ENCODE measurements around the gene EARS2. TPM values are rescaled to one million over a fixed set of nuclear protein-coding genes. Genes with fewer than 3 reads are reported as not detected.

Gene EARS2
- total and polyA plus RNA-seq, 9 of the 15 experiments (the other 6 are each of a cell fraction or from before 2014, with no cell fraction given) = 17.6 to 58.6 (median 36.3) TPM

DNA sequence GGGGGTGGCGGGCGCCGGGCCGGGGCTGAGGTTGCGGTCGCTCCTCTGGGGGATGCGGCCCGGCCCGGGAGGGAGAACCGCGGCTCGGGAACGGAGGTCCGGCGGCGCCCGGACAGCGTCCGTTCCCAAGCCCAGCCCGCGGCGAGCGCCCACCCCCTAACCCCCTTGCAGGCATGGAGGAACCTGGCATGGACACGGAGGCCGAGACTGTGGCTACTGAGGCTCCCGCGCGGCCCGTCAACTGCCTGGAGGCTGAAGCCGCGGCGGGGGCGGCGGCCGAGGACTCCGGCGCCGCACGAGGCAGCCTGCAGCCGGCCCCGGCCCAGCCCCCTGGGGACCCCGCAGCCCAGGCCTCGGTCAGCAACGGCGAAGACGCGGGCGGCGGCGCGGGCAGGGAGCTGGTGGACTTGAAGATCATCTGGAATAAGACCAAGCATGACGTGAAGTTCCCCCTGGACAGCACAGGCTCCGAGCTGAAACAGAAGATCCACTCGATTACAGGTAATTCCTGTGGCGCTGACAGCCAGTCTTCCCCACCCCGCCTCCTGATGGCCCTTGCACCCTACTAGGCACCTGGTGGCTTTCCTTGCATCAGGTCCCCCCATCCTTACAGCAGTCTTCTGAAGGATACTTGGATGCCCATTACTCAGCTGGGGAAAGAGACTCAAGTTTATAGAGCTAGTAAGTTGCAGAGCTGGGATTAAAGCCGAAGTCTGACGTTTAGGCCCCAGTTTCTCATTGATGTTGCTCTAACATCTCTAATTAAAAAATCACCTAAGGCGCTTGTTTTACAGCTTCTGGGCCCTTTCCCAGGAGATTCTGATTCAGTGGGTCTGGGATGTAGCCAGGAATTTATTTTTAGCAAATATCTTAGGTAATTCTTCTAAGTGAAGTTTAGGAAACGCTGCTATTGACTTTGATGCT, 891 bp upstream of the EARS2 start:
- no peaks in the 10 kb centered on the region for H3K9me3 ChIP-seq (replicated peaks; ENCODE audit: control insufficient read depth, insufficient read depth, low read depth, low read length)
- H3K27me3 ChIP-seq (ENCODE audit: control insufficient read depth in 2 of 2, insufficient read depth in 2 of 2, low read length in 2 of 2) = no peaks in the 10 kb centered on the region
- DNase-seq (ENCODE audit: extremely low read depth in 1 of 4, low spot score in 3 of 4) = peak in 2 of 4 experiments; percentile 15 to 40
- H2AFZ ChIP-seq (ENCODE audit: low read depth, low read length) = peak overlapping the region; percentile 71
- H3K9me1 ChIP-seq (ENCODE audit: control insufficient read depth, insufficient read depth, low read length) = no peaks in the 10 kb centered on the region
- H3K4me3 ChIP-seq = peak overlapping the region; percentile 97
- H4K20me1 ChIP-seq (replicated peaks; ENCODE audit: control insufficient read depth, insufficient read depth, low read length) = no peaks in the 10 kb centered on the region
- H3K27ac ChIP-seq (ENCODE audit: extremely low read depth, low read depth, low read length) = peak overlapping the region; percentile 92
- H3K9ac ChIP-seq (ENCODE audit: insufficient read depth in 1 of 2, low read depth in 2 of 2, low read length in 2 of 2) = peak overlapping the region; percentile 91 to 96
- H3K4me1 ChIP-seq (replicated peaks in 1 of 2; ENCODE audit: control insufficient read depth in 2 of 2, insufficient read depth in 2 of 2, low read length in 2 of 2) = peaks cover 8 to 12% of the 10 kb centered on the region in 2 experiments; a peak in 3 of 5 replicates
- BruUV-seq (replicated peaks) = no TSS peak
- H3K36me3 ChIP-seq (ENCODE audit: control insufficient read depth, insufficient read depth, low read length) = peaks cover 58% of the 10 kb centered on the region
- ATAC-seq = peak; percentile 21
- peaks cover 64% of the 10 kb centered on the region for H3K79me2 ChIP-seq (ENCODE audit: control insufficient read depth, insufficient read depth, low read length)
- WGBS (ENCODE audit: insufficient coverage, low coverage, missing lambda C conversion rate) = under 1% methylated on average over 37 of the region's 60 CpGs
- ChIA-PET CTCF (ENCODE audit: low intra/inter-chr PET ratio) (interaction anchor here (1.6 to 1.7 kb wide), 2 partner anchors 38 to 376 kb away, joined by 4 read pairs; partner anchors contain the start of genes NDUFAB1 and SCNN1G), POLR2A (interaction anchor here (0.6 to 2.2 kb wide), 20 partner anchors 10 to 947 kb away, joined by 3 to 19 read pairs (median 3); partner anchors contain the start of genes COG7 and NDUFAB1)
- peak overlapping the region; percentile 99 for H3K4me2 ChIP-seq (ENCODE audit: insufficient read depth, low read length)
- no peak for FAIRE-seq
- intact Hi-C loops (cut with micrococcal nuclease) = loop anchor here (1.0 to 10.0 kb wide), 4 partner anchors 39 to 167 kb away; no protein-coding TSS in a partner anchor
- in situ Hi-C loops (cut with MboI) = no loop called here
- TF ChIP-seq ZNF197 (CRISPR knock-in tag; IDR thresholded peaks at IDR 0.05; ENCODE audit: low read depth) (no peak), NR4A1 (CRISPR knock-in tag; IDR thresholded peaks at IDR 0.05) (peak; percentile 54; the same call in 1 of the 2 replicates), NR4A1 (tag; IDR thresholded peaks at IDR 0.05) (no peak), HIVEP1 (CRISPR knock-in tag; IDR thresholded peaks at IDR 0.05) (0 out of 2 replicates have a peak, but pooled peaks have one; percentile 21), E2F3 (CRISPR knock-in tag; IDR thresholded peaks at IDR 0.05) (peak; percentile 62; the same call in 1 of the 2 replicates), ZBTB7A (IDR thresholded peaks at IDR 0.05; ENCODE audit: borderline replicate concordance, control insufficient read depth, low read depth, low read length) (peak; percentile 78; the same call in 1 of the 2 replicates), SIN3B (IDR thresholded peaks at IDR 0.05; ENCODE audit: low read depth) (peak; percentile 87), ZC3H11A (IDR thresholded peaks at IDR 0.05; ENCODE audit: low read depth, low read length) (no peak), MYC (IDR thresholded peaks at IDR 0.05; ENCODE audit: low read depth, low read length) (no peak), MYC (CRISPR knock-in tag; IDR thresholded peaks at IDR 0.05; ENCODE audit: borderline replicate concordance, low read depth) (no peak), ERF (CRISPR knock-in tag; IDR thresholded peaks at IDR 0.05) (0 out of 2 replicates have a peak, but pooled peaks have one; percentile 37), DDX20 (tag; IDR thresholded peaks at IDR 0.05; ENCODE audit: low read depth) (no peak), SAP30 (IDR thresholded peaks at IDR 0.05; ENCODE audit: borderline replicate concordance, insufficient read depth, low read depth, low read length, poor library complexity, severe bottlenecking) (peak; percentile 62), ZFX (CRISPR knock-in tag; IDR thresholded peaks at IDR 0.05) (peak; percentile 66), GABPB1 (CRISPR knock-in tag; IDR thresholded peaks at IDR 0.05) (peak; percentile 27; the same call in 1 of the 2 replicates), NCOA2 (IDR thresholded peaks at IDR 0.05; ENCODE audit: partially characterized antibody in 2 of 2) (no peak)
- TF ChIP-seq, protein P1, sequence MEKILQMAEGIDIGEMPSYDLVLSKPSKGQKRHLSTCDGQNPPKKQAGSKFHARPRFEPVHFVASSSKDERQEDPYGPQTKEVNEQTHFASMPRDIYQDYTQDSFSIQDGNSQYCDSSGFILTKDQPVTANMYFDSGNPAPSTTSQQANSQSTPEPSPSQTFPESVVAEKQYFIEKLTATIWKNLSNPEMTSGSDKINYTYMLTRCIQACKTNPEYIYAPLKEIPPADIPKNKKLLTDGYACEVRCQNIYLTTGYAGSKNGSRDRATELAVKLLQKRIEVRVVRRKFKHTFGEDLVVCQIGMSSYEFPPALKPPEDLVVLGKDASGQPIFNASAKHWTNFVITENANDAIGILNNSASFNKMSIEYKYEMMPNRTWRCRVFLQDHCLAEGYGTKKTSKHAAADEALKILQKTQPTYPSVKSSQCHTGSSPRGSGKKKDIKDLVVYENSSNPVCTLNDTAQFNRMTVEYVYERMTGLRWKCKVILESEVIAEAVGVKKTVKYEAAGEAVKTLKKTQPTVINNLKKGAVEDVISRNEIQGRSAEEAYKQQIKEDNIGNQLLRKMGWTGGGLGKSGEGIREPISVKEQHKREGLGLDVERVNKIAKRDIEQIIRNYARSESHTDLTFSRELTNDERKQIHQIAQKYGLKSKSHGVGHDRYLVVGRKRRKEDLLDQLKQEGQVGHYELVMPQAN (IDR thresholded peaks at IDR 0.05; ENCODE audit: borderline replicate concordance) = no peak
- TF ChIP-seq, protein P2, sequence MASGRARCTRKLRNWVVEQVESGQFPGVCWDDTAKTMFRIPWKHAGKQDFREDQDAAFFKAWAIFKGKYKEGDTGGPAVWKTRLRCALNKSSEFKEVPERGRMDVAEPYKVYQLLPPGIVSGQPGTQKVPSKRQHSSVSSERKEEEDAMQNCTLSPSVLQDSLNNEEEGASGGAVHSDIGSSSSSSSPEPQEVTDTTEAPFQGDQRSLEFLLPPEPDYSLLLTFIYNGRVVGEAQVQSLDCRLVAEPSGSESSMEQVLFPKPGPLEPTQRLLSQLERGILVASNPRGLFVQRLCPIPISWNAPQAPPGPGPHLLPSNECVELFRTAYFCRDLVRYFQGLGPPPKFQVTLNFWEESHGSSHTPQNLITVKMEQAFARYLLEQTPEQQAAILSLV (tag; IDR thresholded peaks at IDR 0.05) = no peak
